Measurements from ENCODE around the gene HPX. TPM values are rescaled to one million over a fixed set of nuclear protein-coding genes. Genes with fewer than 3 reads are reported as not detected.

HPX gene
- total RNA-seq, 1 donor from 2014 or later, result 0.13 TPM

DNA sequence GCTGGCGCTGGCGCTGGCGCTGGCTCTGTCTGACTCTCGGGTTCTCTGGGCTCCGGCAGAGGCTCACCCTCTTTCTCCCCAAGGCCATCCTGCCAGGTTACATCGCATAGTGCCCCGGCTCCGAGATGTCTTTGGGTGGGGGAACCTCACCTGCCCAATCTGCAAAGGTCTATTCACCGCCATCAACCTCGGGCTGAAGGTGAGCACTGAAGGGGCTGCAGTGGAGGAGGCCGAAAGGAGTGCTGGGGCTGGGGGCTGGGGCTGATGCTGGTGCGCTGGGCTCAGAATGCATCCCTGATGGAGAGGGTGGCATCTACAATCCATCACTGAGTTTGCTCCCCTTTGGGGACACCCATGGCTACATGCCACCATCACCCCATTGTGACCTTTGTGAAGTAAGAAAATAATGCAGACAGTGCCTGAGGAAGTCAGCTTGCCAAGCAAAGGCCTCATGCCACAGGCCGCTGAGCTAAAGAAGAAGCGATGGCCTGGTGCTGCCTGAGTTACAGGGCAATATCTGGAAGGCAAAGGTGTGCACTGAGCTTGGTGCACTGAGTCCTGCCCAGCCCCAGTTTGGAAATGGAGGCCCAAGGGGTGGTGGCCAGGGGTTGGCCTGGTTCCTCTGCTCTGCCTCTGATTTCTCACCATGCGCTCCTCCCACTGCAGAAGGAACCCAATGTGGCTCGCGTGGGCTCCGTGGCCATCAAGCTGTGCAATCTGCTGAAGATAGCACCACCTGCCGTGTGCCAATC is 49.9 kb downstream of the HPX start:
- DNase-seq (ENCODE audit: low read depth in 2 of 2), result no peak

DNA sequence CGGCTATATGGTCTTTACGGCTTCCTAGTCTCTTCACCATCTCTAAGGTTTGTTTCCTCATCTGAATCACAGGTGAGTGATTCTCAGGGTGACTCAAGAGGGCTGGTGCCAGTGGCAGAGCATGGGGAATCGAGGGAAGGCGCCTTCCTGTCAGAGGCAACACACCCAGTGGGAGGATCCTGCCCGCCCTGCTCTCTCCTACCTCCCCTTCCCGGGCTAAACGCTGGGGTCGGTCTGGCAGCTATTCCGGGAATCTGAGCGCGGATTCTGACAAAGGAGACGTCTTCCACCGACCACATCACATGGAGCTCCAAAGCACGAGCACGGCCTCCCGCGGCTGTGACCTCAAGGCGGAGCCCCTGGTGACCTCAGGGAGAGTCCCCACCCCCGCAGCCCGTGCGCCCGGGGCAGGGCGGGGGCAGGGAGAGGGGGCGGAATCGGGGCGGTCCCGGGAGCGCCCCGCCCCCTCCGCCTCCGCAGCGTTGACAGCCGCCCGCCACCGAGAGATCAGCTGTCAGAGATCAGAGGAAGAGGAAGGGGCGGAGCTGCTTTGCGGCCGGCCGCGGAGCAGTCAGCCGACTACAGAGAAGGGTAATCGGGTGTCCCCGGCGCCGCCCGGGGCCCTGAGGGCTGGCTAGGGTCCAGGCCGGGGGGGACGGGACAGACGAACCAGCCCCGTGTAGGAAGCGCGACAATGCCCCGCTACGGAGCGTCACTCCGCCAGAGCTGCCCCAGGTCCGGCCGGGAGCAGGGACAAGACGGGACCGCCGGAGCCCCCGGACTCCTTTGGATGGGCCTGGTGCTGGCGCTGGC is 50.7 kb downstream of the HPX start, which contains the start of gene SMPD1:
TSS of gene SMPD1 (plus strand) at position 570 of the 813 bp plus-strand sequence. CDS start at position 695, 125 bp downstream.
- DNase-seq (ENCODE audit: low read depth in 2 of 2), result peak; percentile 74 to 92

DNA sequence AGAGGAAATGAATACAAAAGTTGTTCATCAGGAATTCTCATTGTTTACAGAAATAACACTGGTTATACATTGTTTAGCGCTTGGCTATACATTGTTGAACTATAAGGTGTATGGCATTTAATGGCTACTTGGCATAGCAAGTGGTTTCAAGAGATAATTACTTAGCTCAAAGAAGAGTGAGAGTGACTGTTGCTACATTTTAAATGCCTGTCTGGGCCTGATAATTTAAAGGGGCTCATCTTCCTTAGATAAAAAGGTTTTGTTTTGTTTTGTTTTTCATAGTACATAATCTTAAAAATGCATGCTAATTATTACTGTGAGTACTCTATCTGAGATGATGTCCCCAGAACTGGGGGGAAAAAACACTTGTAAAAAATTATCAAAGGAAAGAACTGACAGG is 52.0 kb downstream of the HPX start:
- DNase-seq (ENCODE audit: low read depth in 2 of 2), result no peak

DNA sequence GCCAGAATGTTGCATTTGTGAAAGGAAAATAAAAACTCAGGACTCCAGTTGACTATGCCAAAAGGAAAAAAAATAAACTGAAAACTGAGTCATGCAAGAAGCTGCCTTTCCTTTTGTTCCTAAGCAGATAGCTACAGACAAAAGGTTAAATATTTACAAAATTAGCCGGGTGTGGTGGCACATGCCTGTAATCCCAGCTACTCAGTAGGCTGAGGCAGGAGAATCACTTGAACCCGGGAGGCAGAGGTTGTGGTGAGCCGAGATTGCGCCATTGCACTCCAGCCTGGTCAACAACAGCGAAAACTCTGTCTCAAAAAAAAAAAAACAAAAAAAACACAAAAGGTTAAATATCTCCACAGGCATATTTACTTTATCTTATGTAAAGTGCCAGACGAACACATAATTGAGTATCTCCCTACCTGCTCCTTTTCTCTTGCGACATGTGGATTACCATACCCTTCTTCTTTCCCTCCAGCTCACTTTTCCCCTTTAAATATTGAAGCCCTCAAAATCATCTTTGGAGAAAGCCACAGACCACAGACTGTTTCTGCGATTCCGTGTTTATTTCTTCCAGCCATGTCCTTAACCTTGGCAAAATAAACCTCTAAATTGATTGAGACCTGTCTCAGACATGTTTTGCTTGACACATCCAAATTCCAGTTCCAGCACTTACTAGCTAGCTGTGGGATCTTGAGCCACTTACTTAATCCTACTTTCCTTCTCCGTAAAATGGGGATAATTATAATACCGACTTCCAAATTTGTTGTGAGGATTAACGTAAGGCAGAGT is 52.8 kb downstream of the HPX start:
- peak in 1 of 2 donors; percentile 62 for DNase-seq (ENCODE audit: low read depth in 2 of 2)

DNA sequence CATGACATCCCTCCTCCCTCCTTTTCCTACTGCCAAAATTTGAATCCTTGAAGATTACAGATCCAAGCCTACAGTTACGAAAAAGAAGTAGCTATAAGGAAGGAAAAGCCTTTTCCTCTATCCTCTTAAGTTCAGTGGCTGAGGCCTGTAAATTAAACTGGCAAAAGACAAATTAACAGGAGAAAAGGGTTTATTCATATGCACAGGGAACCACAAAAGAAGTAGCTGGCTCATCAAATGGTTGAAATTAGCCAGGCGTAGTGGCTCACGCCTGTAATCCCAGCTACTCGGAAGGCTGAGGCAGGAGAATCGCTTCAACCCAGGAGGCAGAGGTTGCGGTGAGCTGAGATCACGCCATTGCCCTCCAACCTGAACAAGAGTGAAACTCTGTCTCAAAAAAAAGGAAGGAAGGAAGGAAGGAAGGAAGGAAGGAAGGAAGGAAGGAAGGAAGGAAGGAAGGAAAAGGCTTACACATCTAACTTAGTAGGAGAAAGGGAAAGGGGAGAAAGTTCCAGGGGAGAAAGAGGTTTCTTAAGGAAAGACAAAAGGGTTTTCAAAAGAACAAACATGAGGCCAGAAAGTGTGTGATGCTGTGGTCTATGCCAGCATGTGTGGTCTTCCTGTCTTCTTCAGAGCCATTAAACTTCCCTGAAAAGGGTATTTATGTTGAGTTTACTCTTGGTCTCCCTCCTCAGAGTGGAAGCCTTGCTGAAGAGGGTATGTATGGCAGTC is 55.6 kb downstream of the HPX start:
- no peak for DNase-seq (ENCODE audit: low read depth in 2 of 2)

Other genes with a start within 250 kb of the HPX start
- gene OR52W1, start 241.8 kb downstream of the HPX start, total RNA-seq, result not detected in 2 replicates
- gene C11orf42, start 235.4 kb downstream of the HPX start, total RNA-seq, result not detected in 2 replicates
- gene FHIP1B, start 206.4 kb downstream of the HPX start, total RNA-seq, result 6.9 and 11.1 TPM in 2 replicates
- not detected in 2 replicates for gene CNGA4, start 201.9 kb downstream of the HPX start, total RNA-seq
- gene CCKBR, start 181.1 kb downstream of the HPX start, total RNA-seq, result not detected in 2 replicates
- gene CAVIN3, start 120.5 kb downstream of the HPX start, total RNA-seq, result 106 and 127 TPM in 2 replicates
- gene SMPD1, start 50.5 kb downstream of the HPX start, total RNA-seq, result 13.7 and 20.7 TPM in 2 replicates
- gene APBB1, start 21.9 kb downstream of the HPX start, total RNA-seq, result 23.1 and 34.4 TPM in 2 replicates
- 15.3 and 23.3 TPM in 2 replicates for gene TRIM3, start 33.0 kb upstream of the HPX start, total RNA-seq
- 34.1 and 40.2 TPM in 2 replicates for gene ARFIP2, start 40.3 kb upstream of the HPX start, total RNA-seq
- gene TIMM10B, start 40.5 kb upstream of the HPX start, total RNA-seq, result 21.4 and 30.5 TPM in 2 replicates
- 1.3 and 1.9 TPM in 2 replicates for gene DNHD1, start 56.3 kb upstream of the HPX start, total RNA-seq
- 8.1 and 9.2 TPM in 2 replicates for gene RRP8, start 162.6 kb upstream of the HPX start, total RNA-seq
- 111 and 145 TPM in 2 replicates for gene ILK, start 162.8 kb upstream of the HPX start, total RNA-seq
- gene TAF10, start 171.2 kb upstream of the HPX start, total RNA-seq, result 25.2 and 28.6 TPM in 2 replicates
- gene TPP1, start 178.4 kb upstream of the HPX start, total RNA-seq, result 46.2 and 154 TPM in 2 replicates
- 21.4 and 54.1 TPM in 2 replicates for gene DCHS1, start 214.8 kb upstream of the HPX start, total RNA-seq
- 40.6 and 51.2 TPM in 2 replicates for gene MRPL17, start 242.4 kb upstream of the HPX start, total RNA-seq